GM19467 (cell line): ENCODE data around the gene FRYL.
"Not testable (repeated sequence)": the region's sequence is repeated elsewhere in the genome, so short reads cannot be mapped to it uniquely, and the experiment has no call there.

Experiments used
- ATAC-seq: cut with Tn5 transposase; IDR thresholded peaks from one replicate; pipeline ENCODE4 v1.9.1; 2021; ENCODE audit warnings: mild to moderate bottlenecking, moderate library complexity; ENCODE audit not compliant: unreplicated experiment

The FRYL gene

GRCh38 chr4:48461000-48461399 is 319.1 kb downstream of the FRYL start:
- ATAC-seq: no peak

GRCh38 chr4:48454591-48454990 is 325.5 kb downstream of the FRYL start:
- ATAC-seq: no peak

GRCh38 chr4:48451656-48452055 is 328.4 kb downstream of the FRYL start:
- not testable (repeated sequence) for ATAC-seq

- no peak for ATAC-seq
These were observed 329.3 kb downstream of the FRYL start for GRCh38 chr4:48450740-48451139.

GRCh38 chr4:48449151-48449550 is 330.9 kb downstream of the FRYL start:
- ATAC-seq: no peak
